PC-3 (cell line): ENCODE results near the gene RBP3.

ENCODE experiments used
- CTCF ChIP-seq: fragments of 300-600 bp; sonication (generic); conservative IDR thresholded peaks from 2 replicates; pipeline ENCODE4 v1.5.1; 2017; ENCODE audit warnings: antibody characterized with exemption, low read depth, mild to moderate bottlenecking, low read length
- EZH2phosphoT487 ChIP-seq: fragments of 300-600 bp; sonication (generic); IDR thresholded peaks from 2 replicates; pipeline ENCODE4 v1.6.1; 2018; ENCODE audit warnings: mild to moderate bottlenecking, antibody characterized with exemption, low read length, borderline replicate concordance

GRCh38 chr10:47400786-47401185, 52.6 kb downstream of the RBP3 start:
- TF ChIP-seq CTCF: no peak
- TF ChIP-seq EZH2phosphoT487: no peak
